ENCODE data around the gene TRIM24. TPM values are rescaled to one million over a fixed set of nuclear protein-coding genes. Genes with fewer than 3 reads are reported as not detected.

Gene TRIM24
- total RNA-seq, 1 experiment from 2014 or later: 29.8 TPM

- Mint-ChIP-seq H3K9me3 (ENCODE audit: low read depth, unreplicated experiment) (no peaks in the 10 kb centered on the region), H3K27me3 (ENCODE audit: unreplicated experiment) (no peaks in the 10 kb centered on the region), H3K4me3 (ENCODE audit: low read depth, unreplicated experiment) (no peak overlapping the region), H3K36me3 (ENCODE audit: insufficient read depth, unreplicated experiment) (peaks cover 6% of the 10 kb centered on the region), H3K27ac (ENCODE audit: unreplicated experiment) (peak overlapping the region; percentile 34), H3K4me1 (ENCODE audit: low read depth, unreplicated experiment) (peaks cover 38% of the 10 kb centered on the region)
- BruUV-seq (replicated peaks): no TSS peak
- intact Hi-C loops (cut with micrococcal nuclease; ENCODE audit: unreplicated experiment): no loop called here
- no peak for TF ChIP-seq CTCF (IDR thresholded peaks at IDR 0.05; ENCODE audit: unreplicated experiment)
- no peak for DNase-seq
- CTCF ChIA-PET: no interaction called here
Observed at GRCh38 chr7:138472292-138473079, 12.4 kb downstream of the TRIM24 start.

GRCh38 chr7:138475377-138475776 lies 15.3 kb downstream of the TRIM24 start:
- CTCF ChIA-PET: no interaction called here
- H3K9me3 Mint-ChIP-seq (ENCODE audit: low read depth, unreplicated experiment): no peaks in the 10 kb centered on the region
- no TSS peak for BruUV-seq (replicated peaks)
- H3K27me3 Mint-ChIP-seq (ENCODE audit: unreplicated experiment): no peaks in the 10 kb centered on the region
- no peak for DNase-seq
- H3K4me1 Mint-ChIP-seq (ENCODE audit: low read depth, unreplicated experiment): peaks cover 38% of the 10 kb centered on the region
- no peak for TF ChIP-seq CTCF (IDR thresholded peaks at IDR 0.05; ENCODE audit: unreplicated experiment)
- no peaks in the 10 kb centered on the region for H3K36me3 Mint-ChIP-seq (ENCODE audit: insufficient read depth, unreplicated experiment)
- H3K4me3 Mint-ChIP-seq (ENCODE audit: low read depth, unreplicated experiment): no peak overlapping the region
- no peak overlapping the region for H3K27ac Mint-ChIP-seq (ENCODE audit: unreplicated experiment)
- intact Hi-C loops (cut with micrococcal nuclease; ENCODE audit: unreplicated experiment): no loop called here

GRCh38 chr7:138477081-138477578 lies 17.1 kb downstream of the TRIM24 start:
- TF ChIP-seq CTCF (IDR thresholded peaks at IDR 0.05; ENCODE audit: unreplicated experiment): no peak
- Mint-ChIP-seq H3K4me1 (ENCODE audit: low read depth, unreplicated experiment) (peaks cover 30% of the 10 kb centered on the region), H3K27ac (ENCODE audit: unreplicated experiment) (no peak overlapping the region), H3K27me3 (ENCODE audit: unreplicated experiment) (no peaks in the 10 kb centered on the region), H3K9me3 (ENCODE audit: low read depth, unreplicated experiment) (no peaks in the 10 kb centered on the region), H3K4me3 (ENCODE audit: low read depth, unreplicated experiment) (no peak overlapping the region), H3K36me3 (ENCODE audit: insufficient read depth, unreplicated experiment) (no peaks in the 10 kb centered on the region)
- DNase-seq: no peak
- CTCF ChIA-PET: interaction anchor here (0.8 kb wide), 1 partner anchor 47 kb away, joined by 3 read pairs; no protein-coding TSS in a partner anchor
- intact Hi-C loops (cut with micrococcal nuclease; ENCODE audit: unreplicated experiment): no loop called here
- no TSS peak for BruUV-seq (replicated peaks)

- Mint-ChIP-seq H3K36me3 (ENCODE audit: insufficient read depth, unreplicated experiment) (no peaks in the 10 kb centered on the region), H3K27ac (ENCODE audit: unreplicated experiment) (no peak overlapping the region), H3K4me3 (ENCODE audit: low read depth, unreplicated experiment) (no peak overlapping the region), H3K27me3 (ENCODE audit: unreplicated experiment) (no peaks in the 10 kb centered on the region), H3K9me3 (ENCODE audit: low read depth, unreplicated experiment) (no peaks in the 10 kb centered on the region), H3K4me1 (ENCODE audit: low read depth, unreplicated experiment) (peaks cover 26% of the 10 kb centered on the region)
- intact Hi-C loops (cut with micrococcal nuclease; ENCODE audit: unreplicated experiment): no loop called here
- no TSS peak for BruUV-seq (replicated peaks)
- TF ChIP-seq CTCF (IDR thresholded peaks at IDR 0.05; ENCODE audit: unreplicated experiment): no peak
- no peak for DNase-seq
- CTCF ChIA-PET: interaction anchor here (0.8 kb wide), 1 partner anchor 47 kb away, joined by 3 read pairs; no protein-coding TSS in a partner anchor
Observed at GRCh38 chr7:138477581-138477980, 17.5 kb downstream of the TRIM24 start.
